Stimulated activated CD4-positive, alpha-beta T cell treated with anti-CD3 and anti-CD28 coated beads, Interleukin-4, amount 100 ng/mL, for 1 hour (primary cell): ENCODE measurements around the gene STARD3NL.

Experiments
- DNase-seq: peaks from one replicate; pipeline ENCODE4 v3.0.0-alpha.2; 2020

The STARD3NL gene

DNA sequence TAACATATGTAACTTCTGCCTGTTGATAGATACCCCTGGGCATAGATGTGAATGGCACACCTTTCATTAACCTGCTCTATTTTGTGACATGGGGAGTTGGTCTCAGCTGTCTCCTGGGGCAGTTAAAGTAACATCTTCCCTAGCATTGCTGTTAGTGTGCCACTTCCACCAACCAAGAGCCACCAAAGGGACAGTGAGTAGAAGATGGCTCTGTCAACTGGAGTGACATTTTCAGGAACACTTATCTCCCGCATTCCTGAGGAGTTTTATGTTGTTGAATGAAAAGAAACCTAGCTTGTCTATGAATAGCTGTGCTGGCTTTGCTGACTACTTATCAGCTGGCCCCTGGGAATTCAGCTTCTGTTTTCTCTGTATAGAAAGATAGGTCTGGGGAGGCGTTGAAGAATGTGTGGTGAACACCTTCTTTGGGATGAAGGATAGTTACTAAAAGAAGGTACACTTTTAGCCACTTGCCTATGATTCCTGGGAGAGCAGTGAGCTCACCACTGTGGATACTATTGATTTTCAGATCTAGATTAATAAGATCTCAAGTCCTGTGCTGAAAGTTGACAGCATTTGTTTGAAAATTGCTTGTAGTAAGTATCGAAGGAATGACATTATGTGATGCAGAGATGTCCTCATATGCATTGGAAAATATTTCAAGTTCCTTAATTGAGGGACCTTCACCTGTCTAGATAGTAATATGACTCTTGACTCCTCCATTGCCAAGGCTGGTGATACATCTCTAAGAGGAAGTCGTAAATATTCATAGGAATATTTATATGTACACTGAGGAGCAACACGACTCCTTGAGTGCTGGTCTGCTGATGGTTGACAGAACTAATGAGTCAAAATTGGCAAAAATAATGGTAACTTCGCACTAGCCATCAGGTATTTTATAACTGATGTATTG lies 7.6 kb downstream of the STARD3NL start:
- DNase-seq = no peak

DNA sequence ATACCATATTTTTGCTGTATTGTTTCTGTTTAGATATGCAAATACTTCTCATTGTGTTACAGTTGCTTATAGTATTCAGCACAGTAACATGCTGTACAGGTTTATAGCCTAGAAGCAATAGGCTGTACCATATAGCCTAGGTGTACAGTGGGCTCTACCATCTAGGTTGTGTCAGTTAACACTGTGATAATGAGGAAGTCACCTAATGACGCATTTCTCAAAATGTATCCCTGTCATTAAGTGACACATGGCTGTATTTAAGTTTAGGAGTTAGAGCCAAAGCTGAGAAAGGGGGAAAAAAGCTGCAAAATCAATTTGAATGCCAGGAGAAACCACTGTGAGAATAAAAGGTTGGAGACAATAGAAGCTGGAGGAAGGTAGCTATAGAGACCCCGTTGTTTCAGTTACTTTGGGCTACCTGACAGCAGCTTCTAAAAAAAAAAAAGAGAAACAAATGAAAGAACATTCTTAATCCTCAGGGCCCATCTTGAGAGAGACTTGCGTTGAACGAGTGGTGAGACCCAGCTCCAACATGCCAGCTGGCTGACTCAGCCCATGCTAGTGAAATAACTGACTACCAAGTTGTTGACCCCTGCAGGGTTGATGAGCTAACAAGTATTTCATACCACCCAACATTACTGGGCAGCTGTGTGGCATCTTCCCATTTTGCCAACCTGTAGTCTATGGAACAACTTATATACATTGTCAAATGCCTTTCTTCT lies 8.7 kb downstream of the STARD3NL start:
- no peak for DNase-seq

DNA sequence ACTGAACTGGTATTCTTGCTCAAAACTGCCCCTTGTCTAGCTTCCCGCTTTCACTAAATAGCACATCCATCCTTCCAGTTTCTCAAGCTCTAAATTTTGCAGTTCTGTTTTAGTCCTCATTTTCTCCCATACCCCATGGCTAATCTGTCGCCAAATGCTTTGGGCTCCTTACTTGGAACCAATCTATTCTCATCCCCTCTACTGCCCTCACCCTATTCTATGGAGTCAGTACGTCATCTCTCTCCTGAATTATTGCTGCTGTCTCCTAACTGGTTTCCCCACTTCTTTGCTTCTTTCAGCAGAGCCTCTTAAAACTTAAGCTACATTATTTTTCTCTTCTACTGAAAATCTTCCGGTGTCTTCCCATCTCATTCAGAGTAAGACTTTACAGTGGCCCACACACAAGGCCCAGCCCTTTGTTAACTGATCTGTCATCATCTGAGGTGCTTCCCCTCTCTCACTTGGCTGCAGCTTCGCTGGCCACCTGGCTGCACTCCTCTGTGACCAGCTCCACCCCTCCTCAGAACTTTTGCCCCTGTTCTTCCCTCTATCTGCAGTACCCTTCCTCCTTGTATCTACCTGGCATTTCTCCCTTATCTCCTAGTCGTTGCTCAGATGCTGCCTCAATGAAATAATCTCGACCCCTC lies 9.9 kb downstream of the STARD3NL start:
- DNase-seq = no peak

DNA sequence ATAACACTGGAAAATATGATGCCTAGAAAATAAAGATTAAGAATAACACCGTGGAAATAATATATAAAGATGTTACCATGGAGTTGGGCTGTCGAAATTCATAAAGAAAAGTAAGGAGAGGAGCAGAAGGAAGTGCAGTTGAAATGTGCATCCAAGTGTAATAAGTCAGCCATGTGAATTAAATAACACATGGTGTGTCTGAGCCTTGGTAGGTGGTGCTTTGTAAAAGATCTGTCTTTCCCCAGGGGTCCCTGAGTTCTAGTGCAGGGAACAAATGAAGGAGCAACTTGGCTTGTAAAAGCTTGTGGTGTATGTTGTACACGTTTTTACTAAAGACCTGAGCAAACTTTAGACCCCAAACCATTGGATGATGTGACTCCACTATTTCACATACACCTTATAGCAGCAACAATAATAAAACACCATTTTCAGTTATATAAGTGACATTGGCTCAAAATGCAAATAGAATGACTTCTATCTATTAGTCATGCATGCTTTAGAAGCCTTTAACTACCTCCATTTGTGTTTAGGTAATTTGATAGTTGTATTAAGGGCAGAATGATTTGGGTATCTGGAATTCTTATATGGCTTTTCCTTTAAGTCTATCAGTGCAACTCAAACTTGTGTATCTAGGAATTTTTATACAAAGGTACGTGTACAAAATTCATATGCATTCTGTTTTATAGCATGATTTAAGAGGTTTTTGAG lies 11.3 kb downstream of the STARD3NL start:
- no peak for DNase-seq

DNA sequence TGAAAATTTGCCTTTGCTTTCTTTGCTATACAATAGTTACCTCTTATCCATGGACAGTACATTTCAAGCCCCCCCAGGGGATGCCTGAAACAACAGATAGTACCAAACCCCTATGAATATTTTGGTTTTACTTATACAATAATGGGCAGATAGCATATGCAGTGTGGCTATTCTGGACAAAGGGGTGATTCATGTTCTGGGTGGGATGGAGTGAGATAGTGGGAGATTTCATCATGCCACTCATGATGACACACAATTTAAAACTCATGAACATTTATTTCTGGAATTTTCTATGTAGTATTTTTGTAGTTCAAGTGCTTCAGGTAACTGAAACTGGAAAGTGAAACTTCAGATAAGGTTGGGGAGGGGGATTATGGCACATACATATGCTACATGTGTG lies 12.0 kb downstream of the STARD3NL start:
- DNase-seq = no peak

DNA sequence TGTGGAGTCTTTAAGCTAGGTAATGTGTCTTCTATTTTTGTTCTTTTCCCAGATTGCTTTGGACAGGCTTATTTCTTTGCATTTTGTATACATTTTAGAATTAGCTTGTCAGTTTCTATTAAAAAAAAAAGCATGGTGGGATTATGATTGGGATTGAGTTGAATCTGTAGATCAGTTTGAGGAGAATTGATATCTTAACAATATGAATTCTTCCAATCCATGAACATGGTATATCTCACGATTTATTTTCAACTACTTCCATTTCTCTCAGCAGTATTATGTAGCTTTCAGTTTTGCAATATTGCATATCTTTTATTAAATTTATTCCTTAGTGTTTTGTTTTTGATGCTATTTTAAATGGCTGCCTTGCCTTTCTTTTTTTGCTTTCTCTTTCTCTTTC lies 13.7 kb downstream of the STARD3NL start:
- no peak for DNase-seq

- DNase-seq = no peak
Measured at GRCh38 chr7:38192327-38192726, 14.3 kb downstream of the STARD3NL start.

GRCh38 chr7:38195804-38196595 lies 18.0 kb downstream of the STARD3NL start:
- no peak for DNase-seq

GRCh38 chr7:38198366-38198765 lies 20.3 kb downstream of the STARD3NL start:
- no peak for DNase-seq

DNA sequence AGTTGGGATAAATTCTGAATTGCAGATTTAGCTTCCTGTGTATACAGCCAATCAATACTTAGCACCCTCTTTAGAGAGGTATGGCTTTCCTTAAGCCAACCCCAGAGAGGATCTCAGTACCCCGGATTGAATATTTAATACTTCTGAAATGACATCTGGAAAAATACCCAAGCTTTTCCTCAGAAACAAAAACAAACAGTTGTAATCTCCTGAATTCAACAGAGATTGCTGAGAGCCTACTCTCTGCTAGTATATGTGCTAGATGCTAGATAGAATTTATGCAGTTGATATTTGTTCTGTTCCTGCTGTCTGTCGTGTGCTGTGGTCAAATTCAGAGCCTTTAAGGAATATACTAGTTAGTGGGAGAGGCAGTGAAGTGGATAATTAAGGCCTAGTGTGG lies 21.1 kb downstream of the STARD3NL start:
- DNase-seq = no peak

DNA sequence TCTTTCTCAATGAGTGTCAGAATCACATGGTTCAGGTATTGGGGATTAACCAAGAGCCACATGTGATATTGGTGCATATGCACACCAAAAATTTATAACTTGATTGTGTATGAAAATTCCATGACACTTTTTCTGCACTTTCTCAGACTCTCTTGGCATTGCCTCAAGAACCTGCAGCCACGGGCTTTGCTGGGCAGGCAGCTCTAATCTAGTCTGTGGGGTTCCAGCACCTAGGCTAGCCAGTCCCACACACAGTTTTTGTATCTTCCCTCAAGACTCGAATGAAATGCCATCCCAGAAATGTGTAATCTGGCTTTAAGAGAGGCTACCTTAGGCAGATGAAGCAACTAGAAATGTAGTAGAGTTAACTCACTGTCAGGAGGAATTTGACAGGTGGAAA lies 21.7 kb downstream of the STARD3NL start:
- no peak for DNase-seq

DNA sequence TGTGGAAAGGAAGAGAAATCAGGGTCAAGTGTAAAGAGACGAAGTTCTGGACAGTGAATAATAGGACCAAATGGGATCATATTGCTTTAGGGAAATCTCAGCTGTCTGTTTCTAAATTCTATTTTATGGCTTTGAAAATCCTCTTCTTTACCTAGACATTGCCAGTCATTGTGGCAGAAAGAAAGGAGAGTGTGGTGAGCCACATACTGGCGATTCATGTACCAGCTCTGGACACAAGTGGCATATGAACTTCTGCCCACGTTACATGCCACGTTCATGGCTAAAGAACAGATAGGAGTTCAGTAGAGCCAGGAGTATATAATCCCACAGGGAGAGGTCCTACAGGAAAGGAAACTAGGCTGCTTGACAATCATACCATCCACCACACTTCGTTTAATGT lies 28.0 kb downstream of the STARD3NL start:
- no peak for DNase-seq

GRCh38 chr7:38207843-38208242 lies 29.8 kb downstream of the STARD3NL start:
- DNase-seq = no peak

GRCh38 chr7:38211486-38211885 lies 33.4 kb downstream of the STARD3NL start:
- DNase-seq = no peak

DNA sequence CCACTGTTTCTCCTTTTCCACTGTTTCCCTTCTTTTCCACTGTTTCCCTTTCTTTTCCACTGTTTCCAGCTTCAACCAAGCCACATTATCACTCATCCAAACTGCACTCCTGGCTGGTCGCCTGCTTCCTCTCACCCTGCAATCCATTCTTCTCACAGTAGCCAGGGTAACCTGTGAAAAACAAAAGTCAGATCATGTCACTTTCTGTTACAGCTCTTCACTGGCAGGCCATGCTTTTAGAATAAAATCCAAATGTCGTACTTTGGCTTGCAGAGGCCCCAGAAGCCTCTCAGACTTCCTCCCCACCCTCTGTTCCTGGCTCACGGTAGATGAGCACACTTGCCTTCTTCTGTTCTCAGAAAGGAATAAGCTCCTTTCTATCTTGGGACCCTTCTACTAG lies 33.9 kb downstream of the STARD3NL start:
- no peak for DNase-seq

DNA sequence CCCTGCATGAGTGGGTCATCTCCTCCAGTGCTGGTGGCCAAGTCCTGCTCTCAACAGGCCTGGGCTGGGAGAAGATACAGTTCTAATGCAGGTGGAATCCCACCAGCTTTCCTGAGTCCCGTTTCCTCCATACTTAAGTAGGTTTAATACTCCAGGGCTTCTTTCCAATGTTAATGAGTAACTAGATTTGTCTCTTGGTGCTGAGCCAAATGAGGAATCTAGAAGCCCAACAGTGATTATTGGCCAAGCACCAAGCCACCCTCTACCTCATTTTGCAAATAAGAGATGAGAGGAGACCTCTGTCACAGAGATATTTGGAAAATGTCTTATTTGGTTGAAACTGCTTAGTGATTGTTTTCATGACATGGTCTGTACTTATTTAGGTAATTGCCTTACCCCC lies 37.1 kb downstream of the STARD3NL start:
- no peak for DNase-seq

DNA sequence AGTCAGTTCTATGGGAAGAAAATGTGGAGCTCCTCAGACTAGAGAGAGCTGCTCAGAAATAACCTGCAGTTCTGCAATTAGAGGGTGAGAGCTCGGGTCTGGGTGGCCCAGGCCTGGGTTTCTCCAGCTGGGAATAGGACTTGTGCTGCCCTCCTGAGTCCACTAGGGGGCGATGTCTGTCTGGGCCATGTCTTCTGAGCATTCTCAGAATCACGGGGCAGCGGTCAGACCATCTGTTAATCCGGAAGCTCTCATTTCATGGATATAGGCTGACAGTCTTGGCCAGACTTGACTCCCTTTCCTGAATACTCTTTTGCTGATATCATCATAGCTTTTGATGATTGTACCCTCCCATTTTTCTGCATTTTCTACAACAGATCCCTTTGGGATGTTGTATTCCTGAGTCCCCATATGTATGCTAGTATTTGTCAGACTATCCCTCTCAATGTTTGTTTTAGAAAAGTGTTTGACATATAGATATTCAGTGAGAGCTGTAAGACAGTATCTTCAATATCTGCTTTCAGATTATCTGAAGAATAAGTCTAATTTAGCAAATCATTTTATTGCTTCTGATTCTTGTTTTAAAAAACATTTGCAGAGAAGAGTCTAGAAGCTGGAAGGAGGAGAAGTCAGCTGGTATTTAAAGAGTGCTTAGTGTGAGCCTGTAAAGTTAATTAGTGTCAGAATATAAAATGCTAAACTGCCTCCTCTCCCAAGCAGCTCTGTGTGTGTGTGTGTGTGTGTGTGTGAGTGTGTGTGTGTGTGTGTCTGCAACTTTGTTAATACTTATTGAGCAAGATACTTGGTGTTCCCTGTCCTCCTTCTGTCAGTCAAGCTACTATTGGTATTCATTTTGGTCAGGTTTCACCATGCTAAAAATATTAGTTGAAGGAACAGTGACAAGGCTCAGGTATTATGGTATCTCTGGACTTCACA lies 38.0 kb downstream of the STARD3NL start:
- peak; percentile 61 for DNase-seq

- DNase-seq = no peak
Measured at GRCh38 chr7:38217672-38218071, 39.6 kb downstream of the STARD3NL start.

DNA sequence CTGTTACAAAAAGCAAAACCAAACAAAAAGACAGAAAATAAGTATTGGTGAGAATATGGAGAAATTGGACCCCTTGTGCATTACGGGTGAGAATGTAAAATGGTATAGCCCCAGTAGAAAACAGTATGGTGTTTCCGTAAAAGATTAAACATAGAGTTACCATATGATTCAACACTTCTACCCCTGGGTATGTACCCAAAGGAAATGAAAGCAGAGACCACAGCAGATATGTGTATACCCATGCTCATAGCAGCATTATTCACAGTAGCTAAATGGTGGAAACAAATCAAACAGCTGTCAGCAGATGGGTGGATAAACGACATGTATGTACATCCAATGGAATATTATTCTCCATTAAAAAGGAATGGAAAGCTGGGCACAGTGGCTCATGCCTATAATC lies 42.4 kb downstream of the STARD3NL start:
- no peak for DNase-seq

GRCh38 chr7:38222481-38223096 lies 44.5 kb downstream of the STARD3NL start:
- no peak for DNase-seq

- no peak for DNase-seq
Measured at GRCh38 chr7:38223306-38223705, 45.3 kb downstream of the STARD3NL start.
